Dedifferentiated amniotic fluid mesenchymal stem cell (primary cell): Measurements from ENCODE around the gene LYRM4.

Experiments
- DNase-seq: peaks from one replicate; pipeline ENCODE4 v3.0.0-alpha.2; 2016; ENCODE audit errors: extremely low spot score

Gene LYRM4

GRCh38 chr6:5205877-5206850 is 54.6 kb downstream of the LYRM4 start:
- DNase-seq, result no peak

GRCh38 chr6:5205035-5205507 is 55.7 kb downstream of the LYRM4 start:
- no peak for DNase-seq

GRCh38 chr6:5204376-5204775 is 56.4 kb downstream of the LYRM4 start:
- no peak for DNase-seq

GRCh38 chr6:5203546-5203945 is 57.2 kb downstream of the LYRM4 start:
- no peak for DNase-seq

- no peak for DNase-seq
Measured at GRCh38 chr6:5202941-5203340, 57.8 kb downstream of the LYRM4 start.

- DNase-seq, result no peak
Measured at GRCh38 chr6:5202206-5202605, 58.5 kb downstream of the LYRM4 start.

- no peak for DNase-seq
Measured at GRCh38 chr6:5201271-5201670, 59.5 kb downstream of the LYRM4 start.

GRCh38 chr6:5199702-5200101 is 61.0 kb downstream of the LYRM4 start:
- DNase-seq, result no peak

GRCh38 chr6:5199283-5199682 is 61.5 kb downstream of the LYRM4 start:
- DNase-seq, result no peak

GRCh38 chr6:5197084-5197483 is 63.7 kb downstream of the LYRM4 start:
- no peak for DNase-seq

GRCh38 chr6:5192135-5192794 is 68.5 kb downstream of the LYRM4 start:
- no peak for DNase-seq

- no peak for DNase-seq
Measured at GRCh38 chr6:5191722-5192121, 69.0 kb downstream of the LYRM4 start.

GRCh38 chr6:5191222-5191621 is 69.5 kb downstream of the LYRM4 start:
- no peak for DNase-seq

GRCh38 chr6:5190507-5190906 is 70.2 kb downstream of the LYRM4 start:
- DNase-seq, result peak; percentile 92

GRCh38 chr6:5188646-5189045 is 72.1 kb downstream of the LYRM4 start:
- DNase-seq, result no peak

- no peak for DNase-seq
Measured at GRCh38 chr6:5184878-5185277, 75.9 kb downstream of the LYRM4 start.

GRCh38 chr6:5184218-5184617 is 76.5 kb downstream of the LYRM4 start:
- no peak for DNase-seq

GRCh38 chr6:5181510-5182317 is 79.0 kb downstream of the LYRM4 start:
- no peak for DNase-seq

GRCh38 chr6:5180636-5181035 is 80.1 kb downstream of the LYRM4 start:
- no peak for DNase-seq

GRCh38 chr6:5179917-5180316 is 80.8 kb downstream of the LYRM4 start:
- DNase-seq, result no peak

- no peak for DNase-seq
Measured at GRCh38 chr6:5178806-5179205, 81.9 kb downstream of the LYRM4 start.

GRCh38 chr6:5175635-5176034 is 85.1 kb downstream of the LYRM4 start:
- no peak for DNase-seq
